B cell (primary cell): ENCODE measurements around the gene SLC52A3.

Experiments used
- CTCF ChIP-seq: fragments of 200-600 bp; IDR thresholded peaks from one replicate; pipeline ENCODE4 v1.8.0; 2022; ENCODE audit warnings: antibody characterized with exemption, mild to moderate bottlenecking
- EZH2 ChIP-seq: IDR thresholded peaks from 2 replicates; pipeline ENCODE4 v1.6.1; 2012; ENCODE audit warnings: borderline replicate concordance, low read depth, mild to moderate bottlenecking, moderate library complexity, low read length; ENCODE audit not compliant: insufficient read depth, poor library complexity, severe bottlenecking

- no peak for TF ChIP-seq CTCF
- no peak for TF ChIP-seq EZH2
Measured at GRCh38 chr20:726160-726559, 42.1 kb downstream of the SLC52A3 start.
